DMS153 treated with DMSO at 0.1 percent for 48 hours (cell line): Measurements from ENCODE around the gene SERPINA9.
"Not testable (repeated sequence)": the region's sequence is repeated elsewhere in the genome, so short reads cannot be mapped to it uniquely, and the experiment has no call there.

Source experiments
- DNase-seq: peaks from one replicate; lab custom pipeline; 2025; ENCODE audit not compliant: unreplicated experiment; lab: John Stamatoyannopoulos, UW

The SERPINA9 gene

GRCh38 chr14:94428610-94429009 is 47.4 kb downstream of the SERPINA9 start:
- no peak for DNase-seq

GRCh38 chr14:94427016-94427613 is 48.9 kb downstream of the SERPINA9 start:
- DNase-seq, result no peak

GRCh38 chr14:94426526-94426925 is 49.5 kb downstream of the SERPINA9 start:
- no peak for DNase-seq

- no peak for DNase-seq
Measured at GRCh38 chr14:94424371-94424770, 51.6 kb downstream of the SERPINA9 start.

- no peak for DNase-seq
Measured at GRCh38 chr14:94423453-94424056, 52.4 kb downstream of the SERPINA9 start.

GRCh38 chr14:94421316-94421715 is 54.7 kb downstream of the SERPINA9 start:
- DNase-seq, result no peak

GRCh38 chr14:94417497-94418205 is 58.3 kb downstream of the SERPINA9 start:
- not testable (repeated sequence) for DNase-seq
